Measurements from ENCODE around the gene MAP2K3. TPM values are rescaled to one million over a fixed set of nuclear protein-coding genes. Genes with fewer than 3 reads are reported as not detected.

MAP2K3 gene
- total RNA-seq (2014; rRNA removed; shearing (Covaris generic); ENCODE audit: low replicate concordance) = 33.2 and 42.1 TPM in 2 replicates

DNA sequence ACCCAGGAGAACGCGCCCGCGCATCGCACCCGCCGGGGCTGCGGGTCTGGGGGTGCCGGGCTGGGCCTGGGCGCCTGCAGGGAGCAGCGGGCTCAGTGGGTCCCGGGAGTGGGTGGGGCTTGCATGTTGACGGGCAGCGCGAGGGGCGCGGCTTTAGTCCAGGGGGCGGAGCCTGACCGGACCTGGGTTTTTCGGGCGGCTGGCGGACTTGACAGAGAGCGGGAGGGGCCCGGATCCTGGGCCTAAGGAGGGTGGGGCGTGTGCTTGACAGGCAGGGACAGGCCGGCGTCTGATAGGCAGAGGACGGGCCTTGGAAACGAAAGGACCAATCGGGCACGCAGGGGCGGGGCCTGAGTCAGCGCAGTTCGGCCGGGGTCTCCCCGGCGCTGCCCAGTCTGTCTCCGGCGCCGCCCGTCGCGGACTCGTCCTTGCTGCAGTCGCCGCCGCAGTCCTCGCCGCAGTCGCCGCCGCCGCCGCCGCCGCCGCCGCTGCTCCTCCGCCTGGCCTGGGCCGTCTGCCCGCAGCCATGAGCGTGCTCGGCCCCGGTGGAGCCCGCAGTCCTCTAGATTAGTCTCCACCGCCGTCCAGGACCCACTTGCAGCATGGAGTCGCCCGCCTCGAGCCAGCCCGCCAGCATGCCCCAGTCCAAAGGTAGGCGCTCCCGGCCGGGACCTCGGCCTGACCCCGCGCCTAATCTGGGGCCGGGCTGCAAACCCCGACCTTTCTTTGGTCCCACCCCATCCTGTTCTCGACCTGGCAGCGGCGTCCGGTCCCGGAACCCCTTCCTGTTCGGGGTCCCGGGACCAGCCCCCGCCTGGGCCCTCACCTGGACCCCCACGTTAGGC lies at the start of gene MAP2K3:
Gene MAP2K3, plus strand, starts transcription at position 393 of the 845 bp plus-strand sequence. Its CDS starts 210 bp downstream, at position 603.
- DNase-seq = peak; percentile 97
- Histone ChIP-seq H3K4me3 (peak within 1 kb of the TSS; percentile 58), H3K36me3 (peaks cover 10% of the 10 kb centered on the region), H3K9me3 (no peaks in the 10 kb centered on the region), H3K27me3 (no peaks in the 10 kb centered on the region)

DNA sequence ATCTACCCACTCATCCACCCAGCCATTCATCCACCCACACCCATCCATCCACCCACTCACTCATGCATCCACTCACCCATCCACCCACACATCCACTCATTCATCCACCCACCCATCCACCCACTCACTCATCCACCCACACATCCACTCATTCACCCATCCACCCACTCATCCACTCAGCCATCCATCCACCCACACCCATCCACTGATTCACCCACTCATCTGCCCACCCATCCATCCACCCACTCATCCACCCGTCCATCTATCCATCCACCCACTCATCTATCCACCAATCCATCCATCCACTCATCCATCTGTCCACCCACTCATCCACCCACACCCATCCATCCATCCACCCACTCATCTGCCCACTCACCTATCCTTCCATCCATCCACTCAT lies 48.6 kb upstream of the MAP2K3 start:
- DNase-seq = no peak
- H3K9me3 ChIP-seq = no peaks in the 10 kb centered on the region
- H3K36me3 ChIP-seq = no peaks in the 10 kb centered on the region
- H3K27me3 ChIP-seq = no peaks in the 10 kb centered on the region
- H3K4me3 ChIP-seq = no peak overlapping the region

DNA sequence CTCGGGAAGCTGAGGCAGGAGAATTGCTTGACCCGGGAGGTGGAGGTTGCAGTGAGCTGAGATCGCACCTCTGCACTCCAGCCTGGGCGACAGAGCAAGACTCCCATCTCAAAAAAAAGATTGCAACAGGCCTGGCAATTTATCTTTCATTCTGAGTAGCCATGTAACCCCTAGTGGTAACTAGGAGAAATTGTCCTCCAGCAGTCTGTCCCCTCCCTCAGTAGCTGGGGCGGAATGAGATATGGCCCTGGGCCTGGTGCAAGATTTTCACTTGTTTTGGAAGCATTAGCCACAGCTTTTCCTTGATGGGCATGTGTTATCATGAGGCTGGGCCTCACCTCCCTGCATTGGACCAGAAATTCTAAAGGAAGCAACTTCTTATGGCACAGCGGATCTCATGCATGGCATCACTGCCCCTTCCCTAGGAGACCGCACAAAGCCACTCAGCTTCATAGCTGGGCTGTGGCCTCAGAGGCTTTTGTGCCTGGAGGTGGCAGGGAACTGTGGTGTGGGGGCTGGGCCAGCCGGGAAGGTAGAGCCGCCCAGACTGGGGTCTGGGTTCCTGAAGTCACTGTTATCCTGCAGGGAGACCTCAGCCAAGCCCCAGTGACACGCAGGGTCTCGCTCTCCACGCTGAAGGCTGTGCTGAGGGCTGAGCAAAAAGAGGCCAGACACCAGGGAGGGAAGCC lies 44.7 kb upstream of the MAP2K3 start:
- no peaks in the 10 kb centered on the region for H3K36me3 ChIP-seq
- DNase-seq = no peak
- no peaks in the 10 kb centered on the region for H3K27me3 ChIP-seq

DNA sequence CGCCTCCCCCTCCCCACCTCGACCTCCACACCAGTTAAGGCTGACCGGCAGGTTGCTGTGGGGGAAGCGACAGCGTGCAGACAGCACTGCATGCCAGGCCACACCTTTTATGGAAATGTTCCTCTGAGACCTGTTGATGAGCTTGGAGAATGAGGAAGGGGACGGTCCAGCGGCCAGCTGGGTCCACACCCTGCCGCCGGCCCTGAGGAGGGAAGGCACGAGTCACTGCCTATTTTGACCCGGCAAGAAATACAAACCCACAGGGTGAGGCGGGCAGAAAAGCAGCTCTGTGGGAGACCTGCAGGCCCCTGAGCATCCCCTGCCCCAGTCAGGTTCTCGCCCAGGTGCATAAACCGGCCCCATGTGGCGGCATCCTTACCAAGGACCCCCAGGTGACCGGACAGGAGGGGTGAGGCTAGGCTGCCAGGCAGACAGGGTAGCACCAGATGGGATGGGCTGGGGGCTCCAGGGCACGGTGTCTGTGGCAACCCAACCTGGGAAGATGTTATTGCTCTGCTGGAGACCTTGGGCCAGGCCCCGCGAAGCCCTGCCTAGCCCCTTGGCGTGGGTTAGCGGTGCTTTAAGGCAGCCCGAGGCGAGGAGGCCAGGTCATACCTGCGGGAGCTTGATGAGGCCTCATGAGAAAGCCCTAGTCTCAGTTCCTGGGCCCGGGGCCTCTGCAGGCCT lies 44.0 kb upstream of the MAP2K3 start:
- no peak for DNase-seq
- Histone ChIP-seq H3K27me3 (no peaks in the 10 kb centered on the region), H3K9me3 (no peaks in the 10 kb centered on the region), H3K36me3 (no peaks in the 10 kb centered on the region), H3K4me3 (no peak overlapping the region)

More for the DNA sequence above, 44.7 kb upstream of the MAP2K3 start:
- H3K9me3 ChIP-seq = no peaks in the 10 kb centered on the region
- H3K4me3 ChIP-seq = no peak overlapping the region

DNA sequence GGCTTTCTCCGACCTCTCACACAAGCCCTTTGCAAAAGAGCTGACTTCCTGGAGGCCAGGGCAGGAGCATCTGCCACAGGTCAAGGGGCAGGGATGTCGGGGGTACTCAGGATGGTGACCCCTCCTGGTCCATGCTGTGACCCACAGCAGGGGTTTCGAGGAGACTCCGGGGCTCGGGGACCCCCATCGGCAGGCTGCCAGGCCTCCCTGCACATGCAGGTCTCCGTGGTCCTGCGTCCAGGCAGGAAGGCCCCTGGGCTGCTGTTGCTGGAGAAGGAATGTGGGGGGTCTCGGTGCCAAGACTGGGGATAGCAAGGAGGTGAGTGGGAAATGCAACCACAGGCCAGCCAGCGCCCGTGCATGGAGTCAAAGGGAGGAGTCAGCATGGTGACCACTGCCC lies 42.9 kb upstream of the MAP2K3 start:
- Histone ChIP-seq H3K4me3 (no peak overlapping the region), H3K36me3 (no peaks in the 10 kb centered on the region), H3K9me3 (no peaks in the 10 kb centered on the region), H3K27me3 (no peaks in the 10 kb centered on the region)
- DNase-seq = no peak

DNA sequence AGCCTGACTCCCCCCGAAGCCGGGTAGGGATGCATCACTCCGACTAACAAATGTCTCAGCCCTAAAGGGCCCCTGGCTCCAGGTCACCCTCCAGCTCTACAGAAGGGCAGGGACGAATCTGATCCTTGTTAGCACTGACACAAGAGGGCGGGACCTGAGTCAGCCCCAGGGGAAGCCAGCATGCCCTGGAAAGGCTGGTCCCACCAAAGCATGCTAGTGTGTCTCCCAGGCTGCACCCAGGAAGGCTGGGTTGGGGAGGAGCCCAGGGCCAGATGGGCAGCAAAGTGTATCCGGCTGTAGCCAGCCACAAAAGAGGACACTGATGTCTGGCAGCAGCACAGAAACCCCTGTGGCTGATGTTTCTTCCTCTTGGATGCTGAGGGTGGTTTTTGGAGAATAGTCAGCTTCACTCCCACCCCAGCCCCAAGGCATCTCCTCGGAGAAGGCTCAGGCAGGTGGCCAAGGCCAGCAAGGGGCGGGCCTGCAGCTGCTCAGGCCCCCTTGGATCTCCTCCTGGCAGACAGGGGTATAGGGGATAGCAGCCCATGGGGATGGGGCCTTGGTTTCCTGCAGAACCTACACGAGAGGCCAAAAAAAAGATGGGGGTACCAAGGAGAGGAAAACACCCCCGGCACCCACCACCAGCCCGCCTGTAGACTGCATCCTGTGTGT lies 42.3 kb upstream of the MAP2K3 start:
- Histone ChIP-seq H3K4me3 (no peak overlapping the region), H3K36me3 (no peaks in the 10 kb centered on the region), H3K9me3 (no peaks in the 10 kb centered on the region), H3K27me3 (no peaks in the 10 kb centered on the region)
- no peak for DNase-seq

DNA sequence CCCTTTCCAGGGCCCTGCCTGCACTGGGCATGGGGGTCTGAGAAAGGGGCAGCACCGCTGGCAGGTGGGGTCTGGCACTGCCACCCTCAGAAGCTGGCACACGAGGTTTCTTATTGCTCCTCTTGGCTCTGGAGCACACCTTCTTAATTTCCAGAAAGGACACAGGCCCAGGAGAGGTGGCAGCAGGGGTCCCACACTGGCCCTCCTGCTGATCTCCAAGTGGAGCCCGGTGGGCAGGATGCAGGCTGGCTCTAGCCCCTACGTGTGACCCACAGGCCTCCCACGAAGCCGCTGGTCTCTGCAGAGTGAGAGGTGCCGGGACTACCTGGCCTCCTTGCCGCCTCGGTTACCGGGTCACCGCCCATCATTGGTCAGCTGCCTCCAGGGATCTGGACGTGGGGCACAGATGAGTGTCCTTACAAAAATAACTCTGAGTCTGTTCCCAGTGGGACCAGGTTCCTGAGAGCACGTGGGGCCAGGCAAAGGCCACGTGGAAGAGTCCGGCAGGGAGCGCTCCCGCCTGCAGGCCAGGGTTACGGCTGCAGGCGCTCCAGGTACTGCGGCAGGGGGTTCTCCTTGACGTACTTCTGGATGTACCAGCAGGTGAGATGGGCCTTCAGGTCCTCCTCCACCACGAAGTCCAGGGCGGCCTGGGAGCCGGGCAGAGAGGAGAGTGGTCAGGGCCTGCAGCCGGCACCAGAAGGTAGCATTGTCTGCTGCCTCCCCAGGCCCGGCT lies 41.6 kb upstream of the MAP2K3 start:
- no peak overlapping the region for H3K4me3 ChIP-seq
- no peaks in the 10 kb centered on the region for H3K27me3 ChIP-seq
- DNase-seq = no peak
- H3K9me3 ChIP-seq = no peaks in the 10 kb centered on the region
- H3K36me3 ChIP-seq = no peaks in the 10 kb centered on the region

DNA sequence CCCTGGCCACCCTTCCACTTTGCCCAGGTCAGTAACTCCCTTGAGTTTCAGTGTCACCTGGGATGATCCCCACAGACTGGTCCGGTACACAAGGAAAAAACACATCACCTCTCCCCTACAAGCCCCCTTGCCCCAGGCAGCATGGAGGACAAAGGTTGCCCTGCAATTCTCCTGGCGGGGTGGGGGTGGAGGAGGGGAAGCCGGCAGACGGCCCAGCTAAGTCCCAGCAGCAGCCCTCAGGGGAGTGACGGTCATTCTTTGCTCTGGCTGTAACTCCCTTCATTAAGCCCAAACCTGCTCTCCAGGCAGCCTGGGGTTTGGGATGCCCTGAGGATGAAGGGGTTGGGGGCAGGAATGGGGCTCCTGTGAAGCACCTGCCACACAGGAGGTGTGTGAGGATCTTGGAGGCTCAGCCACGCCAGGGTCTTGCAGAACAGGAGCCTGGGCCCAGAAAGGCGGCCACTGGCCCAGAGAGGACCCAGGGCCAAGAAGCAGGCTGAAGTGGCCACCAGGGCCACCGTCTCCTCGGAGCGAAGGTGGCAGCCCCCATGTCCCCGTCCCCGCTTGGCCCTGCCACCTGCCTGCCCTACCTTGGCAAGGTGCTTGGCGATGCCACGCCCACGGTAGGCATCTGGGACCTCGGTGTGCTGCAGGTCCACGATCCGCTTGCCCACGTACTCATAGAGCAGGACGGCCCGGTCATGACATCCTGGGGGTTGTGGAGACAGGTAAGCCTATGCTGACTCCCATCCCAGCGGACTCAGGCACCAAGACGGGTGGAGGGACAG lies 40.8 kb upstream of the MAP2K3 start:
- H3K36me3 ChIP-seq = no peaks in the 10 kb centered on the region
- DNase-seq = no peak

DNA sequence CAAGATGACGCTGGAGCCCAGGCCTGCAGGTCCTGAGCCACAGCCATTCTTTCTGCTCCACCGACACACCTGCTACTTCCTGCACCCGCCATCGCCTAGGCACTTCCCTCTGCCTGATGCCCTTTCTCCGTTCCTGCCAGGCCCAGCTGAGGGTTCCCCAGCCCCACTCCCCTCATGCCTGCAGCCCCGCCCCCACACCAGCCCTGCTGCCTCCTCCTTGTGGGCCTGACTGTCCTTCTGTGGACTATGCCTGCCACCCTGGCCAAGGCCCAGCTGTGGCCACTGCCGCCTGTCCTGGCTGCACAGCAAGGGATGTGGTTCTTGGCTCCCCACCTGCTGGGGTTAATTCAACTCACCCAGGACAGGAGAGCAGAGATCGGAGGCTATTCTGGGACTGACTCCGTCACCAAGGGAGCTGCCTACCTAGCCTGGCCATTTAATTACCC lies 38.8 kb upstream of the MAP2K3 start:
- no peaks in the 10 kb centered on the region for H3K9me3 ChIP-seq
- no peaks in the 10 kb centered on the region for H3K36me3 ChIP-seq
- no peak for DNase-seq
- no peak overlapping the region for H3K4me3 ChIP-seq
- no peaks in the 10 kb centered on the region for H3K27me3 ChIP-seq

More for the DNA sequence above, 40.8 kb upstream of the MAP2K3 start:
- no peak overlapping the region for H3K4me3 ChIP-seq
- no peaks in the 10 kb centered on the region for H3K9me3 ChIP-seq
- H3K27me3 ChIP-seq = no peaks in the 10 kb centered on the region

DNA sequence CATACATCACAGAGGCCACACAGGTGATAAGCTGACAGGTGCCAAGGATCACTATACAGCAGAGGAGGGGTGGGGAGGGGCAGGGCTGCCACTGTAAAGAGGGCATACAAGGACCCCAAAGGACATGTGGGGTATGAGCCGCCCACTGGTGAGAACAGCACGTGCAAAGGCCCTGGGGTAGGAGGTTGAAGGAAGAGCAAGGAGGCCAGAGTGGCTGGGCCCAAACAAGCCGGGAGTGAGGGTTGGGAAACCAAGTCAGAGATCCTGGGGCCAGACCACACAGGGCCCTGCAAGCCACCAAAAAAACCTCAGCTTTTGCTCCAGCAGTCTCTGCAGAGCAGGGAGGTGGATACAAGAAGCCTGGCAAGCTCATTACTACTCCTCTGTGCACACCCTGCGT lies 37.8 kb upstream of the MAP2K3 start:
- Histone ChIP-seq H3K9me3 (no peaks in the 10 kb centered on the region), H3K4me3 (no peak overlapping the region), H3K27me3 (no peaks in the 10 kb centered on the region), H3K36me3 (no peaks in the 10 kb centered on the region)
- DNase-seq = no peak

DNA sequence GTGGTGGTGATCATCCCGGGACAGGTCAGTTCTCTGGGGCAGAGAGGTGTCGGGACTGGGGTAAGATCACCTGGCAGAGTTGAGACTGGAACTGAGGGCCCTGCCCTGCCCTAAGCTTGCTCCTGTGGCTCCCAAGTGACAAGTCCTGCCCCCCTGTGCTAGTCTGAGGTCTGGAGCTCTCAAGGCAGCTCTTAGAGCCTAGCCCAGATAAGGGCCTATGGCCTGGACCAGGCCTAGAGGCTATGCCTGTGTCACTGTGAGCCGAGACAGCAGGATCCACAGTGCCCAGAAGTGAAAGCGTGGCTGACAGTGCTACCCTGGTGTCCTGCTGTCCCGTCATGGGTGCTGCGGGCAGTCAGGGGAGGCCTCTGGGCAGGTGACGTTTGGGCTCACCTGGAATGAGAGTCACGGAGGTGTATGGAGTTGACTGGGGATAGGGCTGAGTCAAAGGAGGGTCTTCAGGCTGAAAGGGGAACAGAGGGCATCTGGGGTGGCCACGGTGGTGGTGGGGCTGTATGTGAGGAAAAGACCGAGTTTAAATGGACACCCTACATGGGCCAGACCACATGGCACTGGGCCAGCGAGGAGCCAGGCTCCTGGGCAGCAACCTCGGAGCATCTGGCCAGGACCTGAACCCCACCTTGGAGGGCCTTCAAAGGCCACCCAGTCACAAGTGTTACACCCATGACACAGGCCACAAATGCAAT lies 36.8 kb upstream of the MAP2K3 start:
- no peaks in the 10 kb centered on the region for H3K27me3 ChIP-seq
- no peaks in the 10 kb centered on the region for H3K36me3 ChIP-seq
- DNase-seq = no peak
- no peak overlapping the region for H3K4me3 ChIP-seq
- H3K9me3 ChIP-seq = no peaks in the 10 kb centered on the region

DNA sequence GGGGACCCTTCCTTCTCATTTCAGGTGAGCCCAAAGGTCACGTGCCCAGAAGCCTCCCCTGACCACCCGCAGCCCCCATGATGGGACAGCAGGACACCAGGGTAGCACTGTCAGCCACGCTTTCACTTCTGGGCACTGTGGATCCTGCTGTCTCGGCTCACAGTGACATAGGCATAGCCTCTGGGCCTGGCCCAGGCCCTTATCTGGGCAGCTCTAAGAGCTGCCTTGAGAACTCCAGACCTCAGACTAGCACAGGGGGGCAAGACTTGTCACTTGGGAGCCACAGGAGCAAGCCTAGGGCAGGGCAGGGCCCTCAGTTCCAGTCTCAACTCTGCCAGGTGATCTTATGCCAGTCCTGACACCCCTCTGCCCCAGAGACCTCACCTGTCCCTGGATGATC lies 36.0 kb upstream of the MAP2K3 start:
- no peak for DNase-seq

DNA sequence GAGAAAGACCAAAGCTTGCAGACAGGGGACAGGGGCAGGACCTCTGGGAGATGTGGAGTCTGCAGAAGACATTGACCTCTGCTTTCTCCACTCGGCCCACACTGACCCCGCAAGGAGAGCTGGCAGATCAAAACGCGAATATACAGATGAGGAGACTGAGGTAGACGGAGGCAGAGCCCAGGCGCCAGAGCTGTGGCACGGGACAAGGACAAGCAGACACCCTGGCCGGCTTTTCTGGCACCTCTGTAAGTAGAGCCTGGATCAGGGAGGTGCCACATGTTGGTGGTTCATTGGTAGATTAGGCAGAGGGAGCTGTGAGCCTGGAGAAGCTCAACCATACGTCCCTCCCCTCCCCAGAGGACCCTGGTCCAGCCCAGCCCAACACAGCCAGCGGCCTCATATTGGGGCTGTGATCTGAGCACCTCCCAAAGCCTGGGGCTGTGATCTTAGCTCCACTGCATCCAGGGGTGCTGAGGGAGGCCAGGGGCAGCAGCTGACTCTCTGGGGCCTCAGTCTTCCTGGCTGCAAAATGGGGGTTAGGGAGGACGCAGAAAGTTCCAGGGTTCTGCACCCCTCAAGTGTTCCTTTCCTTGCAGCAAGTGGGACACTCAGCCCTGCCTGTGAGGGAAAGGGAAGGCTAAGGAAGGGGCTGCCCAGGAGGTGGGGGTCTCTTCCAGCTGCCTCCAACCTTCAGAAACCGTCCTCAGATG lies 35.3 kb upstream of the MAP2K3 start:
- H3K4me3 ChIP-seq = no peak overlapping the region
- H3K27me3 ChIP-seq = no peaks in the 10 kb centered on the region
- no peaks in the 10 kb centered on the region for H3K36me3 ChIP-seq
- no peaks in the 10 kb centered on the region for H3K9me3 ChIP-seq
- DNase-seq = no peak

More for the DNA sequence above, 36.0 kb upstream of the MAP2K3 start:
- H3K27me3 ChIP-seq = no peaks in the 10 kb centered on the region
- H3K9me3 ChIP-seq = no peaks in the 10 kb centered on the region
- no peak overlapping the region for H3K4me3 ChIP-seq
- no peaks in the 10 kb centered on the region for H3K36me3 ChIP-seq

DNA sequence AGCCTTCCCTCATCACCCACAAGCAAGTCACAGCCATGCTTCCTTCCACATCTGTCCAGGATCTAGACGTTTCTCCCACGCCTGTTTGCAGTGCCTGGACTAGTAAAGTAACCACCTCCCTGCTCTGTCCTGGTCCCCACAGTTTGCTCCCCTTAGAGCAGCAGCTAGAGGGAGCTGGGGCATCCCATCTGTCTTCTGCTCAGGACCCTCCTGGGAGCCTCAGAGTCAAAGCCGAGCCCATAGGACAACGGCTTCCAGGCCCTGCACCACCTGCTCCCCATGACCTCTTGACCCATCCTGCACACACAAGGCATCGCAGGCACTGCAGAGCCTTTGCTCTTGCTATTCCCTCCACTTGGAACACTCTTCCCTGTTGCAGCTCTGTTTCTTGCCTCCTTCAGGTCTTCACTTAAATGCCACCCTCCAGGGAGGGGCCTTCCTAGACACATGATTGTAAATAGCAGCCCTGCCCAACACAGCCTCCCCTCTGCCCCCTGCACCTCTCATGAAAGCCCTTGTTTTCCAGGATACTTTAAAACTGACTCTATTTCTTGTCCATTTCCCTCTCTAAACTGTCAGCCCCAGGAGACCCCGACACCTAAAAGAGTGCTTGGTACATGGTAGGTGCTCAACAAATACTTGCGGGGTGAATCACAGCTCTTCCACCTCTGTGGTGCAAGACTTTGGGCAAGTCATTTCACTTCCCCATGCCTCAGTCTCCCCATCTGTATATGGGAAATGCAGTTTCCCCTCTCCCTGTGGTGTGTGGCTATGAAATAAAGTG lies 34.4 kb upstream of the MAP2K3 start:
- H3K27me3 ChIP-seq = no peaks in the 10 kb centered on the region
- H3K36me3 ChIP-seq = no peaks in the 10 kb centered on the region
- H3K4me3 ChIP-seq = no peak overlapping the region
- H3K9me3 ChIP-seq = no peaks in the 10 kb centered on the region
- DNase-seq = no peak
